Measurements from ENCODE around the gene BPTF.
A peak's percentile ranks its signal among the peaks of the same experiment; 100 is the strongest.
"Not testable (repeated sequence)": the region's sequence is repeated elsewhere in the genome, so short reads cannot be mapped to it uniquely, and the experiment has no call there.

The BPTF gene

GRCh38 chr17:68013385-68013784 lies 188.1 kb downstream of the BPTF start:
- TF ChIP-seq CTCF (IDR thresholded peaks at IDR 0.05), result no peak
- Histone ChIP-seq H3K4me2 (ENCODE audit: low read length) (no peak overlapping the region), H3K4me1 (no peaks in the 10 kb centered on the region), H3K4me3 (ENCODE audit: low read depth, low read length) (no peak overlapping the region), H3K27ac (no peak overlapping the region), H3K36me3 (ENCODE audit: control insufficient read depth, insufficient read depth, low read length) (no peaks in the 10 kb centered on the region), H2AFZ (no peak overlapping the region), H3K9ac (no peak overlapping the region), H3K9me3 (ENCODE audit: control insufficient read depth, low read length) (no peaks in the 10 kb centered on the region), H3K79me2 (no peaks in the 10 kb centered on the region), H3K27me3 (ENCODE audit: control insufficient read depth, insufficient read depth, low read length) (no peaks in the 10 kb centered on the region)

GRCh38 chr17:68015081-68015723 lies 189.9 kb downstream of the BPTF start:
- H3K9ac ChIP-seq, result no peak overlapping the region
- H3K79me2 ChIP-seq, result no peaks in the 10 kb centered on the region
- H3K4me3 ChIP-seq (ENCODE audit: low read depth, low read length), result no peak overlapping the region
- H3K4me2 ChIP-seq (ENCODE audit: low read length), result no peak overlapping the region
- H3K4me1 ChIP-seq, result no peaks in the 10 kb centered on the region
- no peaks in the 10 kb centered on the region for H3K27me3 ChIP-seq (ENCODE audit: control insufficient read depth, insufficient read depth, low read length)
- H3K36me3 ChIP-seq (ENCODE audit: control insufficient read depth, insufficient read depth, low read length), result no peaks in the 10 kb centered on the region
- no peak for TF ChIP-seq CTCF (IDR thresholded peaks at IDR 0.05)
- no peaks in the 10 kb centered on the region for H3K9me3 ChIP-seq (ENCODE audit: control insufficient read depth, low read length)
- no peak overlapping the region for H2AFZ ChIP-seq
- no peak overlapping the region for H3K27ac ChIP-seq

GRCh38 chr17:68016838-68017237 lies 191.5 kb downstream of the BPTF start:
- H3K9me3 ChIP-seq (ENCODE audit: control insufficient read depth, low read length), result no peaks in the 10 kb centered on the region
- H3K79me2 ChIP-seq, result no peaks in the 10 kb centered on the region
- H3K4me2 ChIP-seq (ENCODE audit: low read length), result no peak overlapping the region
- TF ChIP-seq CTCF (IDR thresholded peaks at IDR 0.05), result no peak
- H3K36me3 ChIP-seq (ENCODE audit: control insufficient read depth, insufficient read depth, low read length), result no peaks in the 10 kb centered on the region
- no peak overlapping the region for H3K4me3 ChIP-seq (ENCODE audit: low read depth, low read length)
- no peak overlapping the region for H3K9ac ChIP-seq
- H2AFZ ChIP-seq, result no peak overlapping the region
- H3K27me3 ChIP-seq (ENCODE audit: control insufficient read depth, insufficient read depth, low read length), result no peaks in the 10 kb centered on the region
- no peak overlapping the region for H3K27ac ChIP-seq
- H3K4me1 ChIP-seq, result peaks cover 4% of the 10 kb centered on the region

- H3K27ac ChIP-seq; H3K4me1 ChIP-seq; H3K9me3 ChIP-seq (ENCODE audit: control insufficient read depth, low read length); H3K27me3 ChIP-seq (ENCODE audit: control insufficient read depth, insufficient read depth, low read length); H3K36me3 ChIP-seq (ENCODE audit: control insufficient read depth, insufficient read depth, low read length); H2AFZ ChIP-seq; H3K79me2 ChIP-seq; H3K4me2 ChIP-seq (ENCODE audit: low read length); H3K4me3 ChIP-seq (ENCODE audit: low read depth, low read length); H3K9ac ChIP-seq: not testable (repeated sequence)
Observed at GRCh38 chr17:68018493-68018892, 193.2 kb downstream of the BPTF start.

GRCh38 chr17:68019336-68019674 lies 194.0 kb downstream of the BPTF start:
- Histone ChIP-seq H3K79me2 (no peaks in the 10 kb centered on the region), H3K4me2 (ENCODE audit: low read length) (peak overlapping the region; percentile 98), H3K4me1 (peaks cover 4% of the 10 kb centered on the region), H3K36me3 (ENCODE audit: control insufficient read depth, insufficient read depth, low read length) (no peaks in the 10 kb centered on the region), H3K27ac (peak overlapping the region; percentile 87), H3K9me3 (ENCODE audit: control insufficient read depth, low read length) (no peaks in the 10 kb centered on the region), H3K4me3 (ENCODE audit: low read depth, low read length) (no peak overlapping the region), H3K27me3 (ENCODE audit: control insufficient read depth, insufficient read depth, low read length) (no peaks in the 10 kb centered on the region), H3K9ac (no peak overlapping the region), H2AFZ (peak overlapping the region; percentile 99)
- no peak for TF ChIP-seq CTCF (IDR thresholded peaks at IDR 0.05)

Data from parathyroid adenoma (tissue), 2 donors.